GM23248 (cell line): ENCODE data around the gene LTBP3. TPM values are rescaled to one million over a fixed set of nuclear protein-coding genes. Genes with fewer than 3 reads are reported as not detected.

ENCODE experiments used
- DNase-seq: peaks from one replicate; pipeline ENCODE4 v3.0.0-alpha.2; 2015
- H2AFZ ChIP-seq: fragments of 200-600 bp; sonication (generic); 2 replicates; pipeline ENCODE4 v1.6.1; 2016; ENCODE audit warnings: antibody characterized with exemption
- H3F3A ChIP-seq: fragments of 200-600 bp; sonication (generic); 2 replicates; pipeline ENCODE4 v1.6.1; 2016; ENCODE audit warnings: mild to moderate bottlenecking, antibody characterized with exemption, mixed run types; ENCODE audit not compliant: insufficient read depth
- H3K27ac ChIP-seq: fragments of 200-600 bp; sonication (generic); 2 replicates; pipeline ENCODE4 v1.5.1; 2016; ENCODE audit warnings: mild to moderate bottlenecking
- H3K27me3 ChIP-seq: fragments of 200-600 bp; sonication (generic); replicated peaks from 2 replicates; pipeline ENCODE4 v1.6.1; 2016; ENCODE audit warnings: mild to moderate bottlenecking; ENCODE audit not compliant: insufficient read depth
- H3K36me3 ChIP-seq: fragments of 200-600 bp; sonication (generic); 2 replicates; pipeline ENCODE4 v1.6.1; 2016; ENCODE audit warnings: low read depth, mild to moderate bottlenecking
- H3K4me1 ChIP-seq: fragments of 200-600 bp; sonication (generic); 2 replicates; pipeline ENCODE4 v1.6.1; 2016; ENCODE audit warnings: mild to moderate bottlenecking; ENCODE audit not compliant: insufficient read depth
- H3K4me2 ChIP-seq: fragments of 200-600 bp; sonication (generic); one replicate; pipeline ENCODE4 v1.6.1; 2016; ENCODE audit warnings: mild to moderate bottlenecking; ENCODE audit not compliant: unreplicated experiment
- H3K4me3 ChIP-seq: fragments of 200-600 bp; sonication (generic); 2 replicates; pipeline ENCODE4 v1.5.1; 2016; ENCODE audit warnings: mild to moderate bottlenecking
- H3K79me2 ChIP-seq: fragments of 200-600 bp; sonication (generic); 2 replicates; pipeline ENCODE4 v1.6.1; 2016; ENCODE audit warnings: mild to moderate bottlenecking; ENCODE audit not compliant: insufficient read depth
- H3K9ac ChIP-seq: fragments of 200-600 bp; sonication (generic); 2 replicates; pipeline ENCODE4 v1.6.1; 2016; ENCODE audit warnings: mild to moderate bottlenecking
- H3K9me2 ChIP-seq: fragments of 200-600 bp; sonication (generic); 2 replicates; pipeline ENCODE4 v1.6.1; 2016; ENCODE audit warnings: mixed run types, mild to moderate bottlenecking, moderate library complexity; ENCODE audit not compliant: insufficient read depth
- H3K9me3 ChIP-seq: fragments of 200-600 bp; sonication (generic); one replicate; pipeline ENCODE4 v1.6.1; 2017; ENCODE audit warnings: low read depth
- H4K20me1 ChIP-seq: fragments of 200-600 bp; sonication (generic); 2 replicates; pipeline ENCODE4 v1.6.0; 2016; ENCODE audit not compliant: insufficient read depth
- EZH2 ChIP-seq: fragments of 200-600 bp; sonication (generic); IDR thresholded peaks from 2 replicates; pipeline ENCODE4 v1.6.1; 2018; ENCODE audit warnings: antibody characterized with exemption, mild to moderate bottlenecking; ENCODE audit not compliant: insufficient read depth, poor library complexity, severe bottlenecking
- EZH2phosphoT487 ChIP-seq: fragments of 200-600 bp; sonication (generic); IDR thresholded peaks from 2 replicates; pipeline ENCODE4 v1.6.1; 2018; ENCODE audit warnings: antibody characterized with exemption, moderate library complexity, mild to moderate bottlenecking, low read depth; ENCODE audit not compliant: insufficient read depth
- WGBS, 2 experiments: methylation state at CpG; one replicate each; pipeline ENCODE4 v1.1.6; 2015 to 2017; ENCODE audit warnings: low lambda C conversion rate in 2 of 2, low coverage in 1 of 2; ENCODE audit errors: missing lambda C conversion rate in 2 of 2; 5-methylcytosine and 5-hydroxymethylcytosine counted together
- in situ Hi-C: fragments of 300-500 bp; cut with MboI; formaldehyde crosslinking; loops from 2 replicates; pipeline ENCODE4 v1.15.0; 2020
- polyA plus RNA-seq: library from polyadenylated mRNA; unstranded; fragments of >200 nt; fragmentation: Nextera tagmentation; extraction: Ambion mirVana; gene quantifications from 2 replicates; pipeline ENCODE4 v1.2.1, GENCODE V29; 2016
- total RNA-seq: library from RNA; depleted of rRNA; stranded (reverse); fragments of >200 nt; shearing (Covaris generic); gene quantifications from 2 replicates; pipeline ENCODE4 v1.2.3, GENCODE V29; 2014

The LTBP3 gene
- total and polyA plus RNA-seq, 2 experiments from 2014 or later, result 39.6 to 112 TPM

DNA sequence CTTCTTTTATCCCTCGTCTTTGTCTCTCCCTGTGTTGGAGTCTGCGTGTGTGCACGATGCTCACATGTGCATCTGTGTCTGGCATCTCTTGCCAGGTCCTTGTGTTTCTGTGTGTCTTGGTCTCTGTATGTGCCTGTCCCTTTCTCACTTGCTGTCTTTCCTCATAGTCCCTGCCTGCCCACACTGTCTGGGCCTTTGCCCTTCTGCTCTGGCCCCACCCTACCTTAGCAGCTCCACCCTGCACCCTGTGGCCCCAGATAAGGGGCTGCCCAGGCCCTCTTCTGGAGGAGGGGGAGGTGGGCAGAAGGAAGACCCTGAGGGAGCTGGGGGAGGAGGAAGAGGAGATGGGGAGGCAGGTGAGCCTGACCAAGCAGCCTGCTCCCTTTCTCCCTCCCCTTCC is 20.5 kb upstream of the LTBP3 start:
- no peaks in the 10 kb centered on the region for H3K27me3 ChIP-seq
- H4K20me1 ChIP-seq, result no peaks in the 10 kb centered on the region
- peaks cover 6% of the 10 kb centered on the region; the same call in 1 of the 2 replicates for H3K36me3 ChIP-seq
- no peak overlapping the region for H3K4me2 ChIP-seq
- H3K9me3 ChIP-seq, result no peaks in the 10 kb centered on the region
- WGBS, 2 experiments, result 54 to 64% methylated on average over 3 of the region's 3 CpGs
- H3K27ac ChIP-seq, result no peak overlapping the region
- DNase-seq, result no peak
- H3K9ac ChIP-seq, result no peak overlapping the region
- H3K4me3 ChIP-seq, result no peak overlapping the region
- no peaks in the 10 kb centered on the region for H3K9me2 ChIP-seq
- TF ChIP-seq EZH2phosphoT487 (no peak), EZH2 (no peak)
- H3F3A ChIP-seq, result peaks cover 10% of the 10 kb centered on the region
- in situ Hi-C loops, result no loop called here
- H3K79me2 ChIP-seq, result peaks cover 32% of the 10 kb centered on the region
- peaks cover 17% of the 10 kb centered on the region for H3K4me1 ChIP-seq
- H2AFZ ChIP-seq, result no peak overlapping the region

DNA sequence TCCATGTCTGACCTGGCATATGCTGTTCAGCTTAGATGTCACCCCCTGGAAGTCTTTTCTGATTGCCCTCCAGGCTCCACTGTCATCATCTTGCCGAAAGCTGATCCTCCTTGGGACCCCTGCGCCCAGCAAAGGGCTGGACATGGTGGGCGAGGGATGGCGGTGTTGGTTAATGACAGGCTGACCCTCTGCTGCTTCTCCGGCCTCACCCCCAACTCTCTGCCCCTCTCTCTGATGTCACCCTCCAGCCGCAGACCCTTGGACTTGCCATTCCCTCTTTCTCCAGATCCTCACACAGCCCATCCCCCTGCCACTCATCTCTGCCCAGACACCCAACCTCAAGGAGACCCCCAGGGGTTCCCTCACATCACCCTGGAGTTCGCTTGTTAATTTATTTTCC is 20.0 kb upstream of the LTBP3 start:
- Histone ChIP-seq H3K9me3 (no peaks in the 10 kb centered on the region), H3K27ac (peak overlapping the region; percentile 77; the same call in 1 of the 2 replicates), H2AFZ (no peak overlapping the region), H3K9me2 (no peaks in the 10 kb centered on the region), H3K4me3 (peak overlapping the region; percentile 92; the same call in 1 of the 2 replicates), H4K20me1 (no peaks in the 10 kb centered on the region), H3F3A (peaks cover 10% of the 10 kb centered on the region), H3K27me3 (no peaks in the 10 kb centered on the region), H3K9ac (peak overlapping the region; percentile 88), H3K4me1 (peaks cover 23% of the 10 kb centered on the region), H3K79me2 (peaks cover 37% of the 10 kb centered on the region), H3K36me3 (peaks cover 6% of the 10 kb centered on the region; the same call in 1 of the 2 replicates), H3K4me2 (peak overlapping the region; percentile 88)
- TF ChIP-seq EZH2 (no peak), EZH2phosphoT487 (no peak)
- no peak for DNase-seq
- WGBS, 2 experiments, result 92 to 93% methylated on average over 7 of the region's 7 CpGs
- in situ Hi-C loops, result no loop called here

DNA sequence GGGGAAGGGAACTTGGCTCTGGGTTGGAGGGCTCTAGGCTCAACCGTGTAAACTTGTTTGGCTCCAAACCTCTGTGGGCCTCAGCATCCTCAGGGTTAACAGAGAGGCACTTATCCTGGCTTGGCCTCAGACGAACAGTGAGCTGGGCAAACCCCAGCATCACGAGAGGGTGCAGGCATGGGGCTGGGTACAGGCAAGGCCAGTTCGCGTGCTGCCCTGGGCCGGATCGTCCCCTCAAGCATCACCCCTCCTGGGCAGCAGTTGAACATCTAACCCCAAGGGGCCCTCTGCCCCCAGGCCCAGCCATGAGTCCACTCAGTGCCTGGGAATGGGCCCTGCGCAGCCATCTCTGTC is 19.6 kb upstream of the LTBP3 start:
- H3K4me3 ChIP-seq, result peak overlapping the region; percentile 92
- no peak for TF ChIP-seq EZH2phosphoT487
- no peak for TF ChIP-seq EZH2
- H3K79me2 ChIP-seq, result peaks cover 40% of the 10 kb centered on the region
- H3K9ac ChIP-seq, result peak overlapping the region; percentile 88
- no peak for DNase-seq
- peak overlapping the region; percentile 88 for H3K4me2 ChIP-seq
- H3K4me1 ChIP-seq, result peaks cover 24% of the 10 kb centered on the region
- no peaks in the 10 kb centered on the region for H3K9me2 ChIP-seq
- 37 to 42% methylated on average over 3 to 8 of the region's 8 CpGs for WGBS, 2 experiments
- peak overlapping the region; percentile 77 for H3K27ac ChIP-seq
- H3K36me3 ChIP-seq, result peaks cover 6% of the 10 kb centered on the region; the same call in 1 of the 2 replicates
- in situ Hi-C loops, result no loop called here
- no peak overlapping the region for H2AFZ ChIP-seq
- no peaks in the 10 kb centered on the region for H4K20me1 ChIP-seq
- H3K9me3 ChIP-seq, result no peaks in the 10 kb centered on the region
- H3F3A ChIP-seq, result peaks cover 10% of the 10 kb centered on the region
- H3K27me3 ChIP-seq, result no peaks in the 10 kb centered on the region

DNA sequence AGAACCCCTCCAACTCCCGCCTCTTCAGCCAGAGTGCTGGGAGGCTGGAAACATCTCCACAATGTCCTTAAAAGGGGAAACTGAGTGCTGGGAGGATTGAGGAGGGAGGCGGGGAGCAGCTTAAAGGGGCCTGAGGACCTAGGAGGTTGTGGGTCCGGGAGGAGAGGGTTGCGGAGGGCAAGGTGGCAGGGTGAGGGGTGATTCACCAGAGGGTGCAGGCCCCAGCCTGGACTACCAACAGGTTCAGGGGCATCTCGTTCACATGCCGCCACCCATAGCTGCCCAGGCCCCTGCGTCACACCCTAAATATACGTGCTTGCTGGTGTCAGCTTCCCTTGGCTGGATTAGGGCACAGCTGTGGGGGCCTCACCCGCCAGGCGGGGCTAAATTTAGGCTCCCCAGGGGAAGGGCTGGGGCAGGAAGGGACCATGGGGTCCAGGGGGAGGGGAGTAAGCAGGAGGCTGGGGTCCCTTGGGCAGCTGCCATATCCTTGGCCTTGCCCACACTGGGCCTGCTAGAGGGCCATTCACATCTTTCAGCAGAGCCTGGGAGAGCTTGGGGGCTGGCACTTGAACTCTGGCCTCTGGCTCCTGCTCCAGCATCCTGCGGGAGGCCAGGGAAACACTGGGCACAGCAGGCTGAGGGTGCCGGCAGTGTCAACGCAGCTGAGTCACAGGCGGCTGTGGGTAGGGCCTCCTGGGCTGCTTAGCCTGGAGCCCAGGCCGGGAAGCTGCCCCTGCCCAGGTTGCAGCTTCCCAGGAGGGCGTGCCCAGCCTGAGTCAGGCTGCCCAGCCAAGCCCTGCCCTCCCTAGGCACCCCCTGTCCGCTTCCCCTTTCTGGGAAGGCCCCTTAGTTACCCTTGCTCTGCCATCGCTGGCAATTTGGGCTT is 19.0 kb upstream of the LTBP3 start:
- in situ Hi-C loops, result no loop called here
- Histone ChIP-seq H3K36me3 (peaks cover 6% of the 10 kb centered on the region; the same call in 1 of the 2 replicates), H3K4me1 (peaks cover 24% of the 10 kb centered on the region), H3K9me3 (no peaks in the 10 kb centered on the region), H2AFZ (no peak overlapping the region), H3K79me2 (peaks cover 40% of the 10 kb centered on the region), H3K4me2 (peak overlapping the region; percentile 88), H4K20me1 (no peaks in the 10 kb centered on the region), H3F3A (peaks cover 10% of the 10 kb centered on the region), H3K27me3 (no peaks in the 10 kb centered on the region), H3K9me2 (no peaks in the 10 kb centered on the region), H3K27ac (peak overlapping the region; percentile 77), H3K4me3 (peak overlapping the region; percentile 92), H3K9ac (peak overlapping the region; percentile 88)
- 11 to 14% methylated on average over 17 to 18 of the region's 18 CpGs for WGBS, 2 experiments
- DNase-seq, result peak; percentile 93
- TF ChIP-seq EZH2phosphoT487, result no peak
- no peak for TF ChIP-seq EZH2
